GM23338 (cell line): ENCODE results near the gene ACAD8. TPM values are rescaled to one million over a fixed set of nuclear protein-coding genes. Genes with fewer than 3 reads are reported as not detected.

Experiments used
- ATAC-seq: fragments of 200-7000 bp; cut with Tn5 transposase; 3 replicates; pipeline ENCODE4 v1.9.1; 2020
- DNase-seq: peaks from one replicate; pipeline ENCODE4 v3.0.0-alpha.2; 2015; ENCODE audit warnings: low spot score
- H2AFZ ChIP-seq: fragments of 200-600 bp; sonication (generic); 2 replicates; pipeline ENCODE4 v1.8.0; 2016; ENCODE audit warnings: antibody characterized with exemption, mild to moderate bottlenecking, moderate library complexity
- H3F3A ChIP-seq: fragments of 200-600 bp; sonication (generic); replicated peaks from 2 replicates; pipeline ENCODE4 v1.8.0; 2017; ENCODE audit warnings: antibody characterized with exemption, mixed run types, low read depth
- H3K27ac ChIP-seq: fragments of 200-600 bp; sonication (generic); 2 replicates; pipeline ENCODE4 v1.6.1; 2016; ENCODE audit warnings: low read depth
- H3K27me3 ChIP-seq: fragments of 200-600 bp; sonication (generic); 2 replicates; pipeline ENCODE4 v1.8.0; 2016; ENCODE audit warnings: mild to moderate bottlenecking, mixed run types, moderate library complexity; ENCODE audit not compliant: insufficient read depth
- H3K36me3 ChIP-seq: fragments of 200-600 bp; sonication (generic); 2 replicates; pipeline ENCODE4 v1.8.0; 2016; ENCODE audit warnings: mild to moderate bottlenecking; ENCODE audit not compliant: insufficient read depth
- H3K4me1 ChIP-seq: fragments of 200-600 bp; sonication (generic); 2 replicates; pipeline ENCODE4 v1.8.0; 2016; ENCODE audit warnings: mild to moderate bottlenecking, moderate library complexity; ENCODE audit not compliant: insufficient read depth
- H3K4me2 ChIP-seq: fragments of 200-600 bp; sonication (generic); 2 replicates; pipeline ENCODE4 v1.7.1; 2017; ENCODE audit warnings: mixed run types
- H3K4me3 ChIP-seq: fragments of 200-600 bp; sonication (generic); 2 replicates; pipeline ENCODE4 v1.6.1; 2016; ENCODE audit warnings: mixed run types
- H3K79me2 ChIP-seq: fragments of 200-600 bp; sonication (generic); replicated peaks from 2 replicates; pipeline ENCODE4 v1.8.0; 2017; ENCODE audit warnings: mild to moderate bottlenecking; ENCODE audit not compliant: insufficient read depth
- H3K9me2 ChIP-seq: fragments of 200-600 bp; sonication (generic); 2 replicates; pipeline ENCODE4 v1.8.0; 2017; ENCODE audit not compliant: insufficient read depth
- H4K20me1 ChIP-seq: fragments of 200-600 bp; sonication (generic); replicated peaks from 2 replicates; pipeline ENCODE4 v1.8.0; 2017; ENCODE audit warnings: mild to moderate bottlenecking; ENCODE audit not compliant: insufficient read depth
- H3K27ac Mint-ChIP-seq: 2 replicates; pipeline ENCODE4 v1.8.0; 2020; ENCODE audit warnings: inconsistent platforms, mild to moderate bottlenecking, moderate library complexity, mixed read lengths
- H3K27me3 Mint-ChIP-seq: 3 replicates; pipeline ENCODE4 v1.8.0; 2022; ENCODE audit warnings: low read depth, mild to moderate bottlenecking, moderate library complexity, mixed read lengths, inconsistent platforms; ENCODE audit not compliant: insufficient read depth, poor library complexity
- H3K36me3 Mint-ChIP-seq: 3 replicates; pipeline ENCODE4 v1.8.0; 2021; ENCODE audit warnings: low read depth, mild to moderate bottlenecking, inconsistent platforms, moderate library complexity, mixed read lengths
- H3K4me1 Mint-ChIP-seq: 3 replicates; pipeline ENCODE4 v1.8.0; 2020; ENCODE audit warnings: mild to moderate bottlenecking, inconsistent platforms, mixed read lengths
- H3K4me3 Mint-ChIP-seq: 3 replicates; pipeline ENCODE4 v1.8.0; 2021; ENCODE audit warnings: moderate library complexity, mild to moderate bottlenecking, inconsistent platforms, mixed read lengths
- H3K9me3 Mint-ChIP-seq: 3 replicates; pipeline ENCODE4 v1.8.0; 2020; ENCODE audit warnings: moderate library complexity, mild to moderate bottlenecking, inconsistent platforms, mixed read lengths
- CREB1 ChIP-seq: fragments of 250-450 bp; sonication (Bioruptor Pico); IDR thresholded peaks from 2 replicates; pipeline ENCODE4 v1.5.0; 2020; ENCODE audit warnings: low read depth, mild to moderate bottlenecking, moderate library complexity
- CTCF ChIP-seq, 2 experiments: fragments of 200-600 bp in 1 of 2; sonication (generic) in 1 of 2; conservative IDR thresholded peaks; 2 replicates each; pipeline versions ENCODE4 v1.5.1 to v1.6.1; 2016 to 2017; ENCODE audit warnings: antibody characterized with exemption in 2 of 2, low read depth in 2 of 2, mild to moderate bottlenecking in 2 of 2, moderate library complexity in 1 of 2
- ETS1 ChIP-seq: IDR thresholded peaks from 2 replicates; pipeline ENCODE4 v1.6.1; 2016; ENCODE audit warnings: antibody characterized with exemption
- EZH2 ChIP-seq: fragments of 200-600 bp; sonication (generic); IDR thresholded peaks from one replicate; pipeline ENCODE4 v1.8.0; 2017; ENCODE audit warnings: antibody characterized with exemption, mild to moderate bottlenecking, low read depth; ENCODE audit not compliant: unreplicated experiment
- EZH2phosphoT487 ChIP-seq: fragments of 200-600 bp; sonication (generic); IDR thresholded peaks from one replicate; pipeline ENCODE4 v1.8.1; 2018; ENCODE audit warnings: antibody characterized with exemption; ENCODE audit not compliant: unreplicated experiment
- JUNB ChIP-seq: IDR thresholded peaks from one replicate; pipeline ENCODE4 v1.6.1; 2016; ENCODE audit warnings: antibody characterized with exemption; ENCODE audit not compliant: unreplicated experiment
- NANOG ChIP-seq: IDR thresholded peaks from 2 replicates; pipeline ENCODE4 v1.6.1; 2016; ENCODE audit warnings: antibody characterized with exemption, borderline replicate concordance
- POLR2AphosphoS5 ChIP-seq: IDR thresholded peaks from 2 replicates; pipeline ENCODE4 v1.6.1; 2016; ENCODE audit warnings: antibody characterized with exemption, low read depth
- REST ChIP-seq: IDR thresholded peaks from one replicate; pipeline ENCODE4 v1.6.1; 2018; ENCODE audit warnings: antibody characterized with exemption; ENCODE audit not compliant: unreplicated experiment
- STAT1 ChIP-seq: IDR thresholded peaks from one replicate; pipeline ENCODE4 v1.6.1; 2016; ENCODE audit warnings: antibody characterized with exemption; ENCODE audit not compliant: unreplicated experiment
- ZNF114 ChIP-seq: fragments of 250-450 bp; sonication (Bioruptor Pico); IDR thresholded peaks from 2 replicates; pipeline ENCODE4 v1.5.0; 2020; ENCODE audit warnings: mild to moderate bottlenecking, moderate library complexity
- ZNF331 ChIP-seq: fragments of 250-450 bp; sonication (Bioruptor Pico); IDR thresholded peaks from 2 replicates; pipeline ENCODE4 v1.5.0; 2020; ENCODE audit warnings: low read depth, mild to moderate bottlenecking, moderate library complexity
- ZNF462 ChIP-seq: fragments of 250-450 bp; sonication (Bioruptor Pico); IDR thresholded peaks from 2 replicates; pipeline ENCODE4 v1.5.0; 2020; ENCODE audit warnings: mild to moderate bottlenecking, moderate library complexity
- polyA plus RNA-seq: library from polyadenylated mRNA; unstranded; fragments of >200 nt; fragmentation: Nextera tagmentation; extraction: Ambion mirVana; gene quantifications from 2 replicates; pipeline ENCODE4 v1.2.1, GENCODE V29; 2016
- total RNA-seq: library from RNA; depleted of rRNA; stranded (reverse); fragments of >200 nt; shearing (Covaris generic); gene quantifications from 2 replicates; pipeline ENCODE4 v1.2.3, GENCODE V29; 2014

ACAD8 gene
- total and polyA plus RNA-seq, 2 experiments from 2014 or later: 43.2 to 65.4 TPM

GRCh38 chr11:134205729-134206128 lies 47.6 kb upstream of the ACAD8 start:
- Histone ChIP-seq H3K4me3 (no peak overlapping the region), H4K20me1 (peaks cover 10% of the 10 kb centered on the region), H3K27ac (no peak overlapping the region), H3K4me1 (no peaks in the 10 kb centered on the region), H2AFZ (no peak overlapping the region), H3F3A (0 out of 2 replicates have a peak, but pooled peaks cover 4% of the 10 kb centered on the region), H3K79me2 (peaks cover 9% of the 10 kb centered on the region), H3K27me3 (no peaks in the 10 kb centered on the region), H3K4me2 (no peak overlapping the region), H3K36me3 (peaks cover 71% of the 10 kb centered on the region), H3K9me2 (no peaks in the 10 kb centered on the region)
- peaks cover 77% of the 10 kb centered on the region for H3K36me3 Mint-ChIP-seq
- no peak overlapping the region for H3K27ac Mint-ChIP-seq
- DNase-seq: no peak
- H3K27me3 Mint-ChIP-seq: peaks cover 3% of the 10 kb centered on the region
- ATAC-seq: no peak
- no peaks in the 10 kb centered on the region for H3K4me1 Mint-ChIP-seq
- no peaks in the 10 kb centered on the region for H3K9me3 Mint-ChIP-seq
- H3K4me3 Mint-ChIP-seq: no peak overlapping the region
- TF ChIP-seq JUNB: no peak
- no peak for TF ChIP-seq REST
- no peak for TF ChIP-seq CTCF (conservative IDR thresholded peaks at IDR 0.05; ENCODE audit: low read depth in 2 of 2)
- TF ChIP-seq ETS1: no peak
- TF ChIP-seq ZNF114 (CRISPR knock-in tag): no peak
- no peak for TF ChIP-seq STAT1
- no peak for TF ChIP-seq ZNF331 (CRISPR knock-in tag)
- no peak for TF ChIP-seq POLR2AphosphoS5
- TF ChIP-seq EZH2: no peak
- no peak for TF ChIP-seq CREB1 (CRISPR knock-in tag)
- no peak for TF ChIP-seq EZH2phosphoT487
- no peak for TF ChIP-seq ZNF462
- no peak for TF ChIP-seq NANOG
